Peyer's patch (tissue), 4 donors: ENCODE data around the gene FARS2. TPM values are rescaled to one million over a fixed set of nuclear protein-coding genes. Genes with fewer than 3 reads are reported as not detected.

Experiments
- DNase-seq, 3 donors: peaks; one replicate each; pipeline ENCODE4 v3.0.0-alpha.2; 2017 to 2019
- H3K27ac ChIP-seq, 4 donors: fragments of 200-600 bp; sonication (generic); one replicate each; pipeline ENCODE4 v1.5.1; 2016 to 2019
- H3K27me3 ChIP-seq, 2 donors: fragments of 200-600 bp; sonication (generic); one replicate each; pipeline ENCODE4 v1.5.1; 2019
- H3K36me3 ChIP-seq, 3 donors: fragments of 200-600 bp; sonication (generic); one replicate each; pipeline ENCODE4 v1.5.1; 2016 to 2019
- H3K4me1 ChIP-seq, 4 donors: fragments of 200-600 bp; sonication (generic); one replicate each; pipeline ENCODE4 v1.5.1; 2016 to 2019
- H3K4me3 ChIP-seq, 4 donors: fragments of 200-600 bp; sonication (generic); 1 replicate in 3 of 4; 2 replicates in 1 of 4; pipeline ENCODE4 v1.5.1; 2016 to 2019; ENCODE audit warnings: mild to moderate bottlenecking in 1 of 4
- H3K9me3 ChIP-seq, 4 donors: fragments of 200-600 bp; sonication (generic); one replicate each; pipeline ENCODE4 v1.5.1; 2016 to 2019; ENCODE audit warnings: mild to moderate bottlenecking in 1 of 4
- CTCF ChIP-seq, 6 experiments: fragments of 450-650 bp in 4 of 6; fragments of 200-600 bp in 2 of 6; sonication (generic) in 1 of 6; IDR thresholded peaks; one replicate each; pipeline ENCODE4 v1.5.1; 2017 to 2019; ENCODE audit warnings: antibody characterized with exemption in 6 of 6, mild to moderate bottlenecking in 3 of 6, moderate library complexity in 1 of 6
- POLR2A ChIP-seq, 2 donors: fragments of 450-650 bp; IDR thresholded peaks; one replicate each; pipeline ENCODE4 v1.5.1; 2017; ENCODE audit warnings: antibody characterized with exemption in 2 of 2, mild to moderate bottlenecking in 2 of 2, moderate library complexity in 2 of 2
- total RNA-seq, 4 donors: library from RNA; depleted of rRNA; stranded (reverse); fragments of >200 nt; gene quantifications; one replicate each; pipeline ENCODE4 v1.1.0, GENCODE V29; 2016

The FARS2 gene
- total RNA-seq, 4 donors from 2014 or later: 9.5 to 42.1 (median 17.1) TPM

DNA sequence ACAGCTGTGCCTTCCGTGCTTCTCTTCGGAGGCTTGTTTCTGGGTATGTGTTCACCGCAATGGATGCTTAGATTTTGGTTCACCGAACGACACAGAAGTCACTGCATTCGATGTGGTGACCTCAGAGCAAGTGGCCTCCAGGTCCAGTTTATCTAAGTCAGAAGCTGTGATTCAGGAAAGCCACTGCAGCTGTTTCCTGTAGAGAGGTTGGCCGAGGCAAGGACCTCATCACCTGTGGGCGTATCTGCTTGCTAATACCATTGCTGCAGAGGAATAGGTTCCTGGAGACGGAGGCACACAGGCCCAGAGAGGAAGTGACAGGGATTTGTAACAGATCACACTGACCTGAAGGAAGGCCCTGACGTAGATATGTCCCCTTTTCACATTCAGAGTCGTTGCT, 82.7 kb downstream of the FARS2 start:
- no peak for DNase-seq
- Histone ChIP-seq H3K9me3 (no peaks in the 10 kb centered on the region), H3K4me3 (no peak overlapping the region), H3K4me1 (no peaks in the 10 kb centered on the region), H3K27ac (no peak overlapping the region), H3K27me3 (no peaks in the 10 kb centered on the region), H3K36me3 (no peaks in the 10 kb centered on the region)
- TF ChIP-seq POLR2A (IDR thresholded peaks at IDR 0.05) (no peak), CTCF (IDR thresholded peaks at IDR 0.05) (no peak)

- no peaks in the 10 kb centered on the region for H3K36me3 ChIP-seq
Observed at GRCh38 chr6:5345324-5345723, 84.0 kb downstream of the FARS2 start.

DNA sequence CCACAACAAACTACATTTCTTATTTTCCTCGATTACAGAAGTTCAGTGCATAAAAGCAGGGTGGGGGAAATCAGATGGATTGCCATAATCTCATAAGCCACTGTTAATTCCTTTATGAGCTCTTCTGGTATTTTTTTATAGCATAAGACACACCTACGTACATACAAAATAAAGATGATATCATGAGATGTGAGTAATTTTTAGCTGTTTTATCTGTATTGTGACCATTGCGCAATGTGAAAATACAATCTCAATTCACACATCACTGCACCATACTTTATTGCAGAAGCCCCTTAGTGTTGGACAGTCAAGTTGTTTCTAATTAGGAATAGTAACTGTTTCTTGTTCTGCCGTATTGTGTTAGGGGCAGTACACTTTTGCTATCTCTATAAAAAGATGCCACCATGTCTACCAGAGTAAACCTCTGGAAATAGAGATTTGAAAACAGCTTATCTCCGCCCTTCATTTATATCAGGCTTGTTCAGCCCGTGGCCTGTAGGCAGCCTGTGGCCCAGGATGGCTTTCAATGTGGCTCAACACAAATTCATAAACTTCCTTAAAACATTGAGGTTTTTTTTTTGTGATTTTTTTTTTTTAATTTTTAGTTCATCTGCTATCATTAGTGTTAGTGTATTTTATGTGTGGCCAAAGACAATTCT, 90.4 kb downstream of the FARS2 start:
- Histone ChIP-seq H3K27me3 (no peaks in the 10 kb centered on the region), H3K36me3 (no peaks in the 10 kb centered on the region), H3K4me3 (no peak overlapping the region), H3K4me1 (no peaks in the 10 kb centered on the region), H3K9me3 (no peaks in the 10 kb centered on the region), H3K27ac (no peak overlapping the region)
- no peak for TF ChIP-seq POLR2A (IDR thresholded peaks at IDR 0.05)
- no peak for TF ChIP-seq CTCF (IDR thresholded peaks at IDR 0.05)
- DNase-seq: no peak

More at GRCh38 chr6:5345324-5345723, 84.0 kb downstream of the FARS2 start:
- H3K9me3 ChIP-seq: no peaks in the 10 kb centered on the region
- no peak overlapping the region for H3K27ac ChIP-seq
- no peaks in the 10 kb centered on the region for H3K4me1 ChIP-seq
- H3K4me3 ChIP-seq: no peak overlapping the region
- no peaks in the 10 kb centered on the region for H3K27me3 ChIP-seq
- TF ChIP-seq CTCF (IDR thresholded peaks at IDR 0.05) (no peak), POLR2A (IDR thresholded peaks at IDR 0.05) (no peak)
- no peak for DNase-seq

DNA sequence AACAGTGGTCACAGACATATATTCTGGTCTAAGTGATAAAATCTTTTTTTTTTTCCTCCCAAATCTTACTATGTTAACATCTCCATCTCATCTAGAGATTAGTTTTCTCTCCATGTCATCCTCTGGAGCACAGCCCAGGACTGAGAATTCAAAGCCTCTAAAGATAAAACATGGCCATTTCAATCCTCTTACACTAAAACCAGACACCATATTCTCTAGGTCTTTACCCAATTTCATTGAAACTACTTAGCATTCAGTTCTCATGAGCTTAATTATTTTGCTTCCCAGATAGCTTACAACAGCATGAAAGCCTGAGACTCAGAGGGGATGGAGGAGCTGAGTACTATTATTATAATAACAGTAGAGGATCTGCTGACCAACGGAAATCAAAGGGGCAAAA, 92.7 kb downstream of the FARS2 start:
- TF ChIP-seq POLR2A (IDR thresholded peaks at IDR 0.05): no peak
- no peak for TF ChIP-seq CTCF (IDR thresholded peaks at IDR 0.05)
- Histone ChIP-seq H3K27ac (no peak overlapping the region), H3K4me1 (no peaks in the 10 kb centered on the region), H3K9me3 (no peaks in the 10 kb centered on the region), H3K36me3 (no peaks in the 10 kb centered on the region), H3K27me3 (no peaks in the 10 kb centered on the region), H3K4me3 (no peak overlapping the region)
- DNase-seq: no peak

DNA sequence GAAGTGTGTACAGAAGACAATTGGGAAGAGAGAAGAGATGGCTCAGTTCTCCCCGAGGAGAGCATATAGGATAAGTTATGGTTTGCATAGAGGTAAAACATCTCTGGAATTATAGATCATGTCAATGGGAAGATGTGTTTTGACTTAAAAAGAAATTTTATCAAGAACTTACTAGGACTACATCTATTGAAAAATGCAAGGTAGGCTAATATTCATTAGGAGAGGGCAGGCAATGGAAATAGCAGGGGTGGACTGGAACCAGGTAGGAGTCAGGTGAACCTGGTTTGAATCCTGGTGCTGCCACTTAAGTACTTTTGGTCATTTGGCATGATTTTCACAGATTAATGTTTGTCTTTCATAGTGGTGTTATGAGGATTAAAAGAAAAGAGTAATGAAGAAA, 96.2 kb downstream of the FARS2 start:
- Histone ChIP-seq H3K9me3 (no peaks in the 10 kb centered on the region), H3K36me3 (no peaks in the 10 kb centered on the region)

More for the DNA sequence above, 96.2 kb downstream of the FARS2 start:
- no peak overlapping the region for H3K4me3 ChIP-seq
- no peaks in the 10 kb centered on the region for H3K4me1 ChIP-seq
- no peak overlapping the region for H3K27ac ChIP-seq
- TF ChIP-seq CTCF (IDR thresholded peaks at IDR 0.05) (no peak), POLR2A (IDR thresholded peaks at IDR 0.05) (no peak)
- H3K27me3 ChIP-seq: no peaks in the 10 kb centered on the region
- no peak for DNase-seq
